PC-9 (cell line): ENCODE data around the gene XPO4. TPM values are rescaled to one million over a fixed set of nuclear protein-coding genes. Genes with fewer than 3 reads are reported as not detected.
A peak's percentile ranks its signal among the peaks of the same experiment; 100 is the strongest.
"Not testable (repeated sequence)": the region's sequence is repeated elsewhere in the genome, so short reads cannot be mapped to it uniquely, and the experiment has no call there.

Experiments
- BruUV-seq: library from RNA; stranded (reverse); fragments of 400-500 nt; replicated peaks from 2 replicates; lab custom pipeline; 2021; lab: Mats Ljungman, UMichigan
- CTCF ChIA-PET: fragments of 300-600 bp; sonication (Branson Sonifier 250); formaldehyde crosslinking; loops from one replicate; lab custom pipeline; 2022; ENCODE audit warnings: antibody characterized with exemption; lab: Charles Lee
- POLR2A ChIA-PET: fragments of 300-600 bp; sonication (Branson Sonifier 250); formaldehyde crosslinking; loops from one replicate; lab custom pipeline; 2022; ENCODE audit warnings: antibody characterized with exemption; ENCODE audit not compliant: unreplicated experiment; lab: Charles Lee
- DNase-seq, 2 experiments: peaks; one replicate each; pipeline versions ENCODE4 v3.0.0 to v3.0.0-alpha.2; 2015 to 2022; ENCODE audit warnings: mixed read lengths in 1 of 2
- H2AFZ ChIP-seq: fragments of 200-600 bp; sonication (generic); 2 replicates; pipeline ENCODE4 v1.8.1; 2017; ENCODE audit warnings: antibody characterized with exemption
- H3F3A ChIP-seq: fragments of 200-600 bp; sonication (generic); 2 replicates; pipeline ENCODE4 v1.8.1; 2017; ENCODE audit warnings: antibody characterized with exemption, mild to moderate bottlenecking, low read depth; ENCODE audit not compliant: insufficient read depth
- H3K27ac ChIP-seq: fragments of 200-600 bp; sonication (generic); 2 replicates; pipeline ENCODE4 v1.6.1; 2016; ENCODE audit warnings: mixed run types
- H3K27me3 ChIP-seq: fragments of 200-600 bp; sonication (generic); 2 replicates; pipeline ENCODE4 v1.6.1; 2016; ENCODE audit warnings: low read depth, mixed run types; ENCODE audit not compliant: insufficient read depth
- H3K36me3 ChIP-seq: fragments of 200-600 bp; sonication (generic); 2 replicates; pipeline ENCODE4 v1.6.1; 2016; ENCODE audit warnings: low read depth, mixed run types
- H3K4me1 ChIP-seq: fragments of 200-600 bp; sonication (generic); replicated peaks from 2 replicates; pipeline ENCODE4 v1.6.1; 2016; ENCODE audit warnings: mixed run types; ENCODE audit not compliant: insufficient read depth
- H3K4me2 ChIP-seq: fragments of 200-600 bp; sonication (generic); 2 replicates; pipeline ENCODE4 v1.6.1; 2017; ENCODE audit warnings: mixed run types
- H3K4me3 ChIP-seq: fragments of 200-600 bp; sonication (generic); 2 replicates; pipeline ENCODE4 v1.6.1; 2016; ENCODE audit warnings: mixed run types
- H3K79me2 ChIP-seq: fragments of 200-600 bp; sonication (generic); 2 replicates; pipeline ENCODE4 v1.6.1; 2017; ENCODE audit warnings: low read depth, mixed run types
- H3K9me2 ChIP-seq: fragments of 200-600 bp; sonication (generic); 2 replicates; pipeline ENCODE4 v1.8.1; 2017; ENCODE audit warnings: mild to moderate bottlenecking; ENCODE audit not compliant: insufficient read depth
- H3K9me3 ChIP-seq: fragments of 200-600 bp; sonication (generic); 2 replicates; pipeline ENCODE4 v1.8.1; 2016; ENCODE audit warnings: low read depth; ENCODE audit not compliant: insufficient read depth
- H4K20me1 ChIP-seq: fragments of 200-600 bp; sonication (generic); 2 replicates; pipeline ENCODE4 v1.8.1; 2017; ENCODE audit not compliant: insufficient read depth
- CTCF ChIP-seq: fragments of 200-600 bp; sonication (generic); conservative IDR thresholded peaks from 2 replicates; pipeline ENCODE4 v1.6.1; 2017; ENCODE audit warnings: mixed run types, antibody characterized with exemption, mild to moderate bottlenecking, moderate library complexity
- EZH2 ChIP-seq: fragments of 200-600 bp; sonication (generic); IDR thresholded peaks from 2 replicates; pipeline ENCODE4 v1.8.0; 2017; ENCODE audit warnings: antibody characterized with exemption, low read depth
- intact Hi-C: fragments of 100-400 bp; cut with micrococcal nuclease; formaldehyde crosslinking; loops from one replicate; pipeline ENCODE4 v1.10.0; 2022; ENCODE audit not compliant: unreplicated experiment
- total RNA-seq: library from RNA; stranded (reverse); gene quantifications from 2 replicates; pipeline ENCODE4 v1.2.3, GENCODE V29; 2021

The XPO4 gene
- total RNA-seq, 1 experiment from 2014 or later, result 11.1 TPM

GRCh38 chr13:20939662-20940061 is 37.1 kb upstream of the XPO4 start:
- Histone ChIP-seq H4K20me1 (no peaks in the 10 kb centered on the region), H3K27ac (0 out of 2 replicates have a peak overlapping the region, but pooled peaks have one; percentile 8), H3K9me3 (no peaks in the 10 kb centered on the region), H3K4me3 (no peak overlapping the region), H3F3A (peaks cover 13% of the 10 kb centered on the region), H3K79me2 (no peaks in the 10 kb centered on the region), H2AFZ (no peak overlapping the region), H3K27me3 (no peaks in the 10 kb centered on the region), H3K36me3 (no peaks in the 10 kb centered on the region), H3K4me1 (peaks cover 15% of the 10 kb centered on the region), H3K4me2 (peak overlapping the region; percentile 28), H3K9me2 (no peaks in the 10 kb centered on the region)
- no TSS peak for BruUV-seq
- ChIA-PET CTCF (no interaction called here), POLR2A (no interaction called here)
- intact Hi-C loops, result loop anchor here (5.0 kb wide), 2 partner anchors 193 to 358 kb away; no protein-coding TSS in a partner anchor
- no peak for TF ChIP-seq EZH2
- TF ChIP-seq CTCF, result no peak
- DNase-seq, result no peak

GRCh38 chr13:20938302-20938701 is 35.8 kb upstream of the XPO4 start:
- Histone ChIP-seq H3K4me2 (no peak overlapping the region), H3F3A (peaks cover 13% of the 10 kb centered on the region), H3K36me3 (no peaks in the 10 kb centered on the region), H3K4me3 (no peak overlapping the region), H3K9me3 (no peaks in the 10 kb centered on the region), H2AFZ (no peak overlapping the region), H3K27me3 (no peaks in the 10 kb centered on the region), H3K4me1 (peaks cover 14% of the 10 kb centered on the region), H3K79me2 (no peaks in the 10 kb centered on the region), H4K20me1 (no peaks in the 10 kb centered on the region), H3K27ac (no peak overlapping the region), H3K9me2 (no peaks in the 10 kb centered on the region)
- intact Hi-C loops, result no loop called here
- ChIA-PET POLR2A (no interaction called here), CTCF (no interaction called here)
- TF ChIP-seq CTCF (no peak), EZH2 (no peak)
- no TSS peak for BruUV-seq
- no peak for DNase-seq

GRCh38 chr13:20927596-20928257 is 25.2 kb upstream of the XPO4 start:
- CTCF ChIA-PET, result interaction anchor here (0.7 kb wide), 2 partner anchors 10 to 366 kb away, joined by 4 read pairs; no protein-coding TSS in a partner anchor

GRCh38 chr13:20925395-20925790 is 22.8 kb upstream of the XPO4 start:
- DNase-seq, H3F3A ChIP-seq, H3K4me3 ChIP-seq, H3K4me2 ChIP-seq, H3K27me3 ChIP-seq, POLR2A ChIA-PET, H4K20me1 ChIP-seq, H3K79me2 ChIP-seq, H2AFZ ChIP-seq, H3K9me3 ChIP-seq, BruUV-seq, H3K27ac ChIP-seq, H3K9me2 ChIP-seq, H3K4me1 ChIP-seq, H3K36me3 ChIP-seq: not testable (repeated sequence)
- CTCF ChIA-PET, result interaction anchor here (0.5 to 0.7 kb wide), 3 partner anchors 40 to 942 kb away, joined by 3 to 4 read pairs (median 3); no protein-coding TSS in a partner anchor
- intact Hi-C loops, result loop anchor here (1.0 to 10.0 kb wide), 2 partner anchors 433 to 731 kb away; partner anchors contain the start of gene GJB2

More at GRCh38 chr13:20927596-20928257, 25.2 kb upstream of the XPO4 start:
- Histone ChIP-seq H3K4me1 (no peaks in the 10 kb centered on the region), H3K9me3 (no peaks in the 10 kb centered on the region), H3K36me3 (no peaks in the 10 kb centered on the region), H3K9me2 (no peaks in the 10 kb centered on the region), H3K79me2 (no peaks in the 10 kb centered on the region), H3K4me3 (no peak overlapping the region), H3F3A (no peaks in the 10 kb centered on the region), H4K20me1 (no peaks in the 10 kb centered on the region), H3K27ac (no peak overlapping the region), H3K4me2 (no peak overlapping the region), H2AFZ (no peak overlapping the region; the same call in 1 of the 2 replicates), H3K27me3 (no peaks in the 10 kb centered on the region)
- POLR2A ChIA-PET, result no interaction called here
- intact Hi-C loops, result loop anchor here (10.0 kb wide), 1 partner anchor 733 kb away; the partner anchor contains the start of gene GJB2
- TF ChIP-seq EZH2, result no peak
- TF ChIP-seq CTCF, result no peak
- DNase-seq, result no peak
- BruUV-seq, result no TSS peak
